HepG2 (cell line): ENCODE results near the gene CBLN3.
A peak's percentile ranks its signal among the peaks of the same experiment; 100 is the strongest.

ENCODE experiments used
- CBX1 ChIP-seq: IDR thresholded peaks from one replicate; pipeline ENCODE4 v1.6.1; 2016; ENCODE audit warnings: antibody characterized with exemption, low read depth
- CEBPB ChIP-seq: IDR thresholded peaks from 2 replicates; pipeline ENCODE4 v1.6.1; 2011; ENCODE audit warnings: low read depth, low read length, improper control_type of control experiment, borderline replicate concordance
- CHD2 ChIP-seq: IDR thresholded peaks from 2 replicates; pipeline ENCODE4 v1.6.1; 2011; ENCODE audit warnings: low read depth, low read length, improper control_type of control experiment
- CTCF ChIP-seq: sonication (generic); formaldehyde crosslinking; IDR thresholded peaks from 2 replicates; pipeline ENCODE4 v1.5.0; 2020; ENCODE audit warnings: mild to moderate bottlenecking, missing genetic modification reagents, moderate library complexity
- ESRRA ChIP-seq: sonication (generic); formaldehyde crosslinking; IDR thresholded peaks from 2 replicates; pipeline ENCODE4 v1.5.1; 2020; ENCODE audit warnings: mild to moderate bottlenecking, low read depth, missing genetic modification reagents
- FOSL1 ChIP-seq: sonication (generic); formaldehyde crosslinking; IDR thresholded peaks from 2 replicates; pipeline ENCODE4 v1.9.0; 2021; ENCODE audit warnings: missing genetic modification reagents, borderline replicate concordance
- JUN ChIP-seq: sonication (generic); formaldehyde crosslinking; IDR thresholded peaks from 2 replicates; pipeline ENCODE4 v1.4.0; 2020; ENCODE audit warnings: mild to moderate bottlenecking, missing genetic modification reagents
- KDM3A ChIP-seq: IDR thresholded peaks from 2 replicates; pipeline ENCODE4 v1.6.1; 2018; ENCODE audit warnings: low read depth, missing compliant biosample characterization
- PHF8 ChIP-seq: sonication (generic); formaldehyde crosslinking; IDR thresholded peaks from 2 replicates; pipeline ENCODE4 v1.5.0; 2020; ENCODE audit warnings: missing genetic modification reagents
- POLR2A ChIP-seq, 2 experiments: IDR thresholded peaks; 2 replicates each; pipeline ENCODE4 v1.6.1; 2011; ENCODE audit warnings: low read depth in 2 of 2, low read length in 2 of 2, mild to moderate bottlenecking in 1 of 2, moderate library complexity in 1 of 2; ENCODE audit not compliant: insufficient read depth in 1 of 2
- POLR2AphosphoS5 ChIP-seq: IDR thresholded peaks from 2 replicates; pipeline ENCODE4 v1.6.1; 2012; ENCODE audit warnings: low read depth, low read length
- TCF12 ChIP-seq, 2 experiments: fragments of 450-650 bp in 1 of 2; sonication (generic) in 1 of 2; formaldehyde crosslinking in 1 of 2; IDR thresholded peaks; 2 replicates each; pipeline versions ENCODE4 v1.6.1 to v1.8.0; 2017 to 2022; ENCODE audit warnings: antibody characterized with exemption in 1 of 2, mild to moderate bottlenecking in 1 of 2, missing genetic modification reagents in 1 of 2, moderate library complexity in 1 of 2
- TFE3 ChIP-seq: IDR thresholded peaks from 2 replicates; pipeline ENCODE4 v1.6.1; 2016
- ZBTB39 ChIP-seq: sonication (generic); formaldehyde crosslinking; IDR thresholded peaks from 2 replicates; pipeline ENCODE4 v1.5.0; 2020; ENCODE audit warnings: missing genetic modification reagents

- TF ChIP-seq POLR2A (IDR thresholded peaks at IDR 0.05; ENCODE audit: insufficient read depth in 1 of 2, low read depth in 2 of 2, low read length in 2 of 2) (no peak), CTCF (CRISPR knock-in tag) (0 out of 2 replicates have a peak, but pooled peaks have one; percentile 5), TFE3 (CRISPR knock-in tag) (no peak), CBX1 (no peak), PHF8 (CRISPR knock-in tag) (no peak), JUN (no peak), ESRRA (CRISPR knock-in tag) (no peak), KDM3A (CRISPR knock-in tag) (no peak), CEBPB (no peak), ZBTB39 (CRISPR knock-in tag) (no peak), FOSL1 (no peak), TCF12 (IDR thresholded peaks at IDR 0.05) (no peak), TCF12 (CRISPR knock-in tag; IDR thresholded peaks at IDR 0.05) (0 out of 2 replicates have a peak, but pooled peaks have one; percentile 59), POLR2AphosphoS5 (no peak), CHD2 (no peak)
Measured at GRCh38 chr14:24398653-24399446, 30.6 kb downstream of the CBLN3 start, which contains the start of gene NYNRIN.
